ENCODE data around the gene PCBP3. TPM values are rescaled to one million over a fixed set of nuclear protein-coding genes. Genes with fewer than 3 reads are reported as not detected.

PCBP3 gene
- total RNA-seq, 1 donor from 2014 or later: 8.2 TPM

DNA sequence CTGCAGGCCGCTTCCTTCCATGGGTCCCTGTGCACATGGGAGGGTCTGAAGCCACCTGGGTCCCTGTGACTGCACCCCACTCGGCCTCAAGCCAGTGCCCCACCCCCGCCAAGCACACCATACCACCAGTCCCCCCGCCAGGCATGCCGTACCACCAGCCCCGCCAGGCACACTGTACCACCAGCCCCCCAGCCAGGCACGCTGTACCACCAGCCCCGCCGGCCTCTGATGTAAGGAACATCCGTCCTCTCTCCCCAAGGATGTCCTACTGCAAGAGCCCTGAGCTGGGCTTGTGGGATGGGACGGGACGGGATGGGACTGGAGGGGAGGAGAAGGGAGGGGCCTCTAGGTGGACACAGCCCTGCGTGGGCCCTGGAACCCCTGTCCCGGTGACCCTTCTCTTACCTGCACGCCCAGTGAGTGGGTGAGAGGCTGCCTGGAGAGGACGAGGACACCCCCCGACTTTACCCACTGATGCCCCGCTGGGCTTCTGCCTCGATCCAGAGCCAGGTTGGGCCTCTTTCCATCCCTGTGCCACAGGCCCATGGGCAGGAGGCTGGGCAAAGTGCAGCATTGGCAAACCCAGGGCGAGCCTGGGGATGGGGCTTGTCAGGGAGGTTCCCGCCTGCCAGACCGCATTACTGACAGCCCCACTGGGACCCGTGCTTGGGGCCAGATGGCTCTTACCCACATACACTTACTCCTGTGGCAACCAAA, 297.3 kb downstream of the PCBP3 start:
- Mint-ChIP-seq H3K4me3 (no peak overlapping the region), H3K27ac (no peak overlapping the region), H3K36me3 (ENCODE audit: low read depth) (no peaks in the 10 kb centered on the region), H3K9me3 (no peaks in the 10 kb centered on the region), H3K27me3 (ENCODE audit: insufficient read depth) (no peaks in the 10 kb centered on the region), H3K4me1 (ENCODE audit: low read depth) (no peaks in the 10 kb centered on the region)
- no peak for DNase-seq (ENCODE audit: low spot score)
- intact Hi-C loops (cut with micrococcal nuclease): no loop called here

DNA sequence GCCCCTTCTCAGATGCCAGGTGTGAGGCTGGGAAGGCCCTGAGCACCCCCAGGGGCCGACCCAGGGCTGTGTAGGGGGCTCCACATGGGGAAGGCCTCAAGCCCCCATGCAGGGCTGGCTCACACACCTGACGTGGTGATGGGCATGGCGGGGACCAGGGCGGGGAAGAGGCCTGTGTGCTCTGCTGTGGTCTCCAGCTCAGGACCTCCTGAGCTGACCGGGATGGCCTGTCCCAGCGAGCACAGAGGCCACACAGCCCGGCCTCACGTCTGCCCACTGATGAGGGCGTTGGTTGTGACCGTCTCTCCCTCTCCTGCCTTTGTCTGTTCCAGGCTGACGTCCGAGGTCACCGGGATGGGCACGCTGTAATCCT, 297.8 kb downstream of the PCBP3 start:
- intact Hi-C loops (cut with micrococcal nuclease): no loop called here
- H3K9me3 Mint-ChIP-seq: no peaks in the 10 kb centered on the region
- no peak for DNase-seq (ENCODE audit: low spot score)
- H3K36me3 Mint-ChIP-seq (ENCODE audit: low read depth): no peaks in the 10 kb centered on the region
- no peak overlapping the region for H3K4me3 Mint-ChIP-seq
- H3K27ac Mint-ChIP-seq: no peak overlapping the region
- no peaks in the 10 kb centered on the region for H3K27me3 Mint-ChIP-seq (ENCODE audit: insufficient read depth)
- no peaks in the 10 kb centered on the region for H3K4me1 Mint-ChIP-seq (ENCODE audit: low read depth)

DNA sequence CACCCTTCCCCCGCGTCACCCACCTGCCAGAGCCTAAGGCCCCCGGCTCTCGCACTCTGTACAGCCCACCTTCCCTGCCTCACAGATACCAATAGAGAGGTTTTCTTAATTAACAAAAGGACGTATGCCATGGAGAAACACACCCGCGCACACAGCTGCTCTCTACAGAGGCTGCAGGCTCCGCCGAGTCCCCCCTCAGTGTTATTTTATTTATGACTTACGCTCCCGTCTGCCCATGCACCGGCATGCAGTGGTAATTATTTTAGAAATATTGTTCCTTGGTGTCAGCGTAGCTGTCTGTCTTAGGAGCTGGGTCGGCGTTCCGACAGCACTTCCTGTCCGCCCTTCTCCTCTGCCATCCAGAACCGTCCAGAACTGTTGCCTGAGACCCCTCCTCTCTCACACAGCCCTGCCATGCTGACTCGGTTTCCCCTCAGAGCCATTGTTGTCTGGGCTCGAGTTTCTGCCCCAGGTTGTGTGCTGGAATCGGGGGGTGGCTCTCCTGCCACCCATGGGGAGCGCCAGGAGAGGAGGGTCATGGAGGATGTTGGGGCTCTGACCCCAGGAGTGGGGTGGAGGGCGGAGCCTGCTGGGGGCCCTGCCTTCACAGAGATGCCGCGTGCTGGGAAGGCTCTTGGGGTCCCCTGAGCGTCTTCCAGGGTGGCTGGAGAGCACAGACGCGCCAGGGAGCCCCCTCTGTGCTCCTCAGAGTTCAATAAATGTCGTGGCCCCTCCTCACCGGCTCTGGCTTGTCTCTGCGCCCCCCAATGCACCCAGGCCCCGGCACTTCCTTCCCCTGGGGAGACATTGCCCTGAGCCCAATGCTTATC, 298.4 kb downstream of the PCBP3 start:
- no peak overlapping the region for H3K4me3 Mint-ChIP-seq
- H3K4me1 Mint-ChIP-seq (ENCODE audit: low read depth): no peaks in the 10 kb centered on the region
- no peaks in the 10 kb centered on the region for H3K27me3 Mint-ChIP-seq (ENCODE audit: insufficient read depth)
- no peaks in the 10 kb centered on the region for H3K36me3 Mint-ChIP-seq (ENCODE audit: low read depth)
- intact Hi-C loops (cut with micrococcal nuclease): no loop called here
- H3K27ac Mint-ChIP-seq: no peak overlapping the region
- DNase-seq (ENCODE audit: low spot score): no peak
- H3K9me3 Mint-ChIP-seq: no peaks in the 10 kb centered on the region

DNA sequence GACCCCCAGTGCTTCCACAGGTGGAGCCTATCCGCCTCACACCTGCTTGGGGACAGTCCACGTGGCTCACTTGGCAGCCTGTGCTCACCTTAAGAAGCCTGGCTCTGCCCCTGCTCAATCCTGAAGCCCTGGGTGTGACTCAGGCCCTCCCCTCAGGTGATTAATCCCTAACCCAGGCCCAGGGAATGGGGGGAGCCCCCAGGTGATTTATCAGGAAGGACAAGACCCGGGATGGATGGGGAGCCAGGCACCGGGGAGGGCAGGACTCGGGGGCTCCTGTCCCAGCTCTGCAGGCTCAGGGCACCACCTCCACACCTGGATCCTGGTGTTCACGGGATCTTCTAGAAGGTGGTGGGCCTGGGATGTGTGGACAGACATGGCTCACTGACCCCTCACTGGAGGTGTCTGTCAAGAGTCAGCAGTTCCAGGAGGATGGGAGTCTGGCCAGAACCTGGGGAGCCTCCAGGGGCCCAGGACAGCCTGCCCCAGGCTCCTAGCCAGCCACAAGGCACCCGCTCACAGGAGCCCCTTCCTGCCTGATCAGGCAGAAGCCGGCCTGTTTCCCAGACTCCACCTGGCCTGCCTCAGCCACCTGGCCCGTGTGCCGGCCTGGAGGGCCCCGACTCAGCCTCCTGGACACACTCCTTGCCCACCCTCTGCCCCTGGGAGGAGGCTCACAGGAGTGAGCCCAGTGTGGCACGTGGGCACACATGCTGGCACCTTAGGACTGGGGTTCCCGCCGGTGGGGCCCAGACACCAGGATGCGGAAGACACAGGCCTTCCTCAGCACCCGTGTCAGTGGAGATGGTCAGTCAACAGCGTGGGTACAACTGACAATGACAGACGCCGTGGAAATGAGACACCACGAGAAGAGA, 299.5 kb downstream of the PCBP3 start:
- H3K9me3 Mint-ChIP-seq: no peaks in the 10 kb centered on the region
- no peak overlapping the region for H3K27ac Mint-ChIP-seq
- intact Hi-C loops (cut with micrococcal nuclease): no loop called here
- no peak for DNase-seq (ENCODE audit: low spot score)
- H3K4me1 Mint-ChIP-seq (ENCODE audit: low read depth): no peaks in the 10 kb centered on the region
- H3K36me3 Mint-ChIP-seq (ENCODE audit: low read depth): no peaks in the 10 kb centered on the region
- H3K4me3 Mint-ChIP-seq: no peak overlapping the region
- H3K27me3 Mint-ChIP-seq (ENCODE audit: insufficient read depth): no peaks in the 10 kb centered on the region

DNA sequence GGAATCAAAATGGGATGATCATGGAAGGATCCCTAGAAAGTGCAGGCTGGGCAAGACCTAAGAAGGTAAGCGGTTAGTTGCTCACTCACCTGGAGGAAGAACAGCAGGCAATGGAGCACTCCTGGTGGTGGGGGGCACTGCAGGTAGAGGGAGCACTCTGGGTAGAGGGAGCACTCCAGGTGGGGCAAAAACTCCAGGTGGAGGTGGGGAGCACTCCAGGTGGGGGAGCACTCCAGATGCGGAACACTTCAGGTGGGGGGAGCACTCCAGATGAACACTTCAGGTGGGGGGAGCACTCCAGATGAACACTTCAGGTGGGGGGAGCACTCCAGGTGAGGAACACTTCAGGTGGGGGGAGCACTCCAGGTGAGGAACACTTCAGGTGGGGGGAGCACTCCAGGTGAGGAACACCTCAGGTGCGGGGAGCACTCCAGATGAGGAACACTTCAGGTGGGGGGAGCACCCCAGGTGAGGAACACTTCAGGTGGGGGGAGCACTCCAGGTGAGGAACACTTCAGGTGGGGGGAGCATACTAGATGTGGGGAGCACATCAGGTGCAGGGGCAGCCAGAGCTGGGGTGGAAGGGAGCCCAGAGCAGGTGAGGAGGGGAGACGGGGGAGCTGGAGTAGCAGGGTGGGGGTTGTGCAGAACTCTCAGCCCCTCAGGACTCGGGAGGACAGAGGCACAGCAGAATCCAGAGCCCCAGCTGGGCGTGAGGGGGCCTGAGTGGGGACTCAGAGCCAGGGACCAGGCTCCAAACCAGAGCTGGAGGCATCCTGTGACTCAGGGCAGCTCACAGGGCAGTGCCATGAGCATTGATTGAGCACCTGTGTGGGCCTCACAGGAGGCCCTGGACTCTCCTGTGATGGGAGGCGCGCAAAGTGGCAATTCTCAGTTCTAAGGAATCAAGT, 300.4 kb downstream of the PCBP3 start:
- Mint-ChIP-seq H3K9me3 (no peaks in the 10 kb centered on the region), H3K4me1 (ENCODE audit: low read depth) (no peaks in the 10 kb centered on the region), H3K36me3 (ENCODE audit: low read depth) (no peaks in the 10 kb centered on the region), H3K27me3 (ENCODE audit: insufficient read depth) (no peaks in the 10 kb centered on the region), H3K27ac (no peak overlapping the region), H3K4me3 (no peak overlapping the region)
- intact Hi-C loops (cut with micrococcal nuclease): no loop called here
- no peak for DNase-seq (ENCODE audit: low spot score)

DNA sequence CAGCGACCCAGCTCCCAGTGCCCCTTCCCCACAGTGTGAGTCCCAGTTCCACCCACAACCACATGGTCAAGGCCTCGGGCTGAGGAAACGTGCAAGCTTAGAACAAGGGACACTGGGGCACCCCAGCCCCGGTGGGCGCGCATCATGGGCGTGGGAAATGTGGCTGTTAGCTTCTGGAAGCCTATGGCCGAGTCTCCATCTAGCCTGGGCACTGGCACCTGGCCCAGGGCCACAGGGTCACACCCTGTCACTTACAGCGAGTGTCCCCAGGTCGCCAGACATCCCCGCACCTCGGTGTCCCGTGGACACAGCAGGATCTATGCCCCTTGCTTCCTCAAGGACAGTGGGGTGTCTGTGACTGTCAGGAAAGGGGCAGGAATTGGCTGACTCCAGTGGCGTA, 301.1 kb downstream of the PCBP3 start:
- no peak overlapping the region for H3K4me3 Mint-ChIP-seq
- intact Hi-C loops (cut with micrococcal nuclease): no loop called here
- H3K4me1 Mint-ChIP-seq (ENCODE audit: low read depth): no peaks in the 10 kb centered on the region
- no peaks in the 10 kb centered on the region for H3K9me3 Mint-ChIP-seq
- H3K36me3 Mint-ChIP-seq (ENCODE audit: low read depth): no peaks in the 10 kb centered on the region
- no peak for DNase-seq (ENCODE audit: low spot score)
- no peaks in the 10 kb centered on the region for H3K27me3 Mint-ChIP-seq (ENCODE audit: insufficient read depth)
- H3K27ac Mint-ChIP-seq: no peak overlapping the region

DNA sequence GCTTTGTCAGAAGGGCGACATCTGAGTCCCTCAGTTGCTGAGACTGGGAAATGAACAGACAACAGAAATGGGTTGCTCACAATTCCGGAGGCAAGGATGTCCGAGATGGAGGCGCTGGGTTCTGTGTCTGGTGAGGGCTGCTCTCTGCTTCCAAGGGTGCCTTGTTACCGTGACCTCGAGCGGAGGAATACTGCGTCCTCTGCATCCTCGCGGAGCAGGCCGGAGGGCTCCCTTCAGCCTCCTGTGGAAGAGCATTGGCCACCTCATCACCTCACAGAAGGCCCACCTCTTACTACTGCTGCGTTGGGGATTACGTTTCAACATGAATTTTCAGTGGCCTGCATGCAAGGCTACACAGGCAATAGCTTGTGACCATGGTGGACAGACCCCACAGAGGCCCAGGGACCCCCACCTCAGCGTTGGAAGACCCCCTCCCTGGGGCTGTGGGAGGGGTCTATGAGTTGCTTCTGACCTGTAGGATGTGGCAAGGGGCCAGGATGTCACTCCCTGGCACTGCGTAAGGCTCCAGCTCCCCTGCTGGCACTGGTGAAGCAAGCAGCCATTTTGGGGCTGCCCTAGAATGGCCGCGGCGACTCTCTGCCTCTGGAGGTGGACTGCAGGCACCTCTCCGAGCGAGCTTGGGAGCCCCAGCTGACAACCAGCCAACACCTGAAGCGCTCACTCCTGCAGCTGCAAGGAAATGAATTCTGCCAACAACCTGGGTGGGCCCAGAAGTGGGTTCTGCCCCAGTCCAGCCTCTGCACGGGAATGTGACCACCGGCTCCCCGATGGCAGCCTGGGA, 301.7 kb downstream of the PCBP3 start:
- intact Hi-C loops (cut with micrococcal nuclease): no loop called here
- Mint-ChIP-seq H3K36me3 (ENCODE audit: low read depth) (no peaks in the 10 kb centered on the region), H3K4me3 (no peak overlapping the region), H3K27me3 (ENCODE audit: insufficient read depth) (no peaks in the 10 kb centered on the region), H3K4me1 (ENCODE audit: low read depth) (no peaks in the 10 kb centered on the region), H3K27ac (no peak overlapping the region), H3K9me3 (no peaks in the 10 kb centered on the region)
- no peak for DNase-seq (ENCODE audit: low spot score)

DNA sequence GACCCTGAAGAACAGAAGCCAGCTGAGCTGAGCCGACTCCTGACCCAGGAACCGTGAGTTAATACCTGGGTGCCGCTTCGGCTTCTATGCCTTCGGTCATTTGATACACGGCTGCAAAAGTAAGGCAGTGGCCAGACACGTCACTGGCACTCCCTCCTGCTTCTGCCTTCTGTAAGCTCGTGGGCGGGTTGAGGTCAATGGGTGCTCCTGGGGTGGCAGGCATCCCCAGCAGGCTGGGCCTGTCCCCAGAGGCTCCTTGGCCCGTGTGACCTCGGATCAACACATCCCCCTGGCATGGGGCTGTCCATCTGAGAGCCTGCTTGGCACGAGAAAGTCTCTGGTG, 302.3 kb downstream of the PCBP3 start:
- no peaks in the 10 kb centered on the region for H3K4me1 Mint-ChIP-seq (ENCODE audit: low read depth)
- no peaks in the 10 kb centered on the region for H3K36me3 Mint-ChIP-seq (ENCODE audit: low read depth)
- intact Hi-C loops (cut with micrococcal nuclease): no loop called here
- H3K4me3 Mint-ChIP-seq: no peak overlapping the region
- no peaks in the 10 kb centered on the region for H3K27me3 Mint-ChIP-seq (ENCODE audit: insufficient read depth)
- DNase-seq (ENCODE audit: low spot score): no peak
- H3K9me3 Mint-ChIP-seq: no peaks in the 10 kb centered on the region
- no peak overlapping the region for H3K27ac Mint-ChIP-seq

DNA sequence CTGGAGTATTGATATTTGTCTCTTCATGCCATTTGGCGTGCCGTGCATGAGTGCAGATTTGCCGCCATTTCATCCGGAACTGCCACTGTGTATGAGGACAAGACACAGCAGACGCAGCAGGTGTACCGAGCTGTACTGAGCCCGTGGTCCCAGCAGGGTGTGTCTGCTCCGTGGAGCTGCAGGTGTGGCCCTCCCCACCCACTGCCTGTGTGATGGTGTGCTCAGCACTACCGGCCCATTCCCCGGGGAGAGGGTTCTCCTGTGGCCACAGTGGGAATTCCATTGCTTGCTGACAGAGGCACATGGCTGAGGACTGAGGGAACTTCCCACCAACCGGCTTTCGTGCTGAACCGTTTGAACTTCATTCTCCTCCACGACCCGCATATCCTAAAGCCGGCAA, 303.8 kb downstream of the PCBP3 start:
- Mint-ChIP-seq H3K4me1 (ENCODE audit: low read depth) (no peaks in the 10 kb centered on the region), H3K9me3 (no peaks in the 10 kb centered on the region), H3K27me3 (ENCODE audit: insufficient read depth) (no peaks in the 10 kb centered on the region), H3K4me3 (no peak overlapping the region), H3K36me3 (ENCODE audit: low read depth) (no peaks in the 10 kb centered on the region), H3K27ac (no peak overlapping the region)
- intact Hi-C loops (cut with micrococcal nuclease): no loop called here
- no peak for DNase-seq (ENCODE audit: low spot score)

DNA sequence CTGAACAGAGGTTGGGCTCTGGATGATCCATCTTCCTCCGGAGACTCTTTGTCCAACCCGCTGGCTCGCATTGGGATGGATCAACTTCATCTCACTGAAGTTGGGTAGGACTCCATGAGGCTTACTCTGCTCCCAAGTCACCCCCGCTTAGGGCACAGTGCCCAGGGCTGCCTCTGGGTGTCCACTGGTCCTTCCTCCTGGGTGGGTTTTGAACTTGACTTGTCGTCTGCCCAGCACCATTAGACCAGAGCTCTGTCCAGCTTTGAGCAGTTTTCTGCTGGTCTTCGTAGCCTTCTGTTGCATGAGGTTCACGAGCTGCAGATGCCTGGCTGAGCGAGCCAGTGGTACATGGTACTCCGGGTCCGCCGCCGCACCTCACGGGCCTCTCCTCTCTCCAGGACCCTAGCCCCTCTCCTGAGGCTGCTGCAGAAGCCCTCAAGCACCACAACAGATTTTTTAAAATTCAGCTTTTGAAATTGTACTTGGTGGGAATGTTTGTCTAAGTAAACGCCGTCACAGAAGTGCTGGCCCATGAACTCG, 304.3 kb downstream of the PCBP3 start:
- intact Hi-C loops (cut with micrococcal nuclease): no loop called here
- Mint-ChIP-seq H3K4me3 (no peak overlapping the region), H3K4me1 (ENCODE audit: low read depth) (no peaks in the 10 kb centered on the region), H3K27ac (no peak overlapping the region), H3K9me3 (no peaks in the 10 kb centered on the region), H3K27me3 (ENCODE audit: insufficient read depth) (peaks cover 3% of the 10 kb centered on the region), H3K36me3 (ENCODE audit: low read depth) (no peaks in the 10 kb centered on the region)
- no peak for DNase-seq (ENCODE audit: low spot score)

DNA sequence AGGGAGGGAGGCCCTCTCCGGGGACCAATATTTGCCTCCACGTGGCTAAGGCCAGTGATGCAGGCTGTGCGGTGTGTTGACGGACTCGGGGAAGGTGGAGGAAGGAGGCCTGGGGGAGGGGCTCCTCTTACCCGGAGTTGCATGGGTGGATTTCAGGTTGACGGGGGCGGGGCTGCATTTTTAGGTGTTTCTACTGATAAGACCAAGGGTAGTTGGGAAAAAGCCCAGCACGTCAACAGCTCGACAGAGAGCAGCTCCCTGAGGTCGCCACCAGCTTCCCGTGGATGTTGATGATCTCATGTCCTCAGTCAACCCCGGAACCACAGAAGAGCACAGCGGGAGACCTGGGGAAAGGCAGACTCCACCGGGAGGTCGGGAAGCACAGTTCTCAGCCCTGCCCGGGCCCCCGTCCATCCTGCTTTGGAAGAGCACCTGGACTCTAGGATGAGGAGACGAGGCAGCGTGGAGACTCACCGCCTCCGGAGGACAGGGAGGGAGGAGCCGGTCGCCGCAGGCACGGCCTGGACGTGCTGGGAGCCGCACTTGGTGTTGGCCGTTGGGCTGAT, 305.1 kb downstream of the PCBP3 start:
- H3K27me3 Mint-ChIP-seq (ENCODE audit: insufficient read depth): peaks cover 3% of the 10 kb centered on the region

More for the DNA sequence above, 305.1 kb downstream of the PCBP3 start:
- Mint-ChIP-seq H3K4me1 (ENCODE audit: low read depth) (no peaks in the 10 kb centered on the region), H3K27ac (no peak overlapping the region), H3K36me3 (ENCODE audit: low read depth) (no peaks in the 10 kb centered on the region), H3K9me3 (no peaks in the 10 kb centered on the region), H3K4me3 (no peak overlapping the region)
- DNase-seq (ENCODE audit: low spot score): no peak
- intact Hi-C loops (cut with micrococcal nuclease): no loop called here

Data from activated T-helper 1 cell treated with anti-CD3 and anti-CD28 coated beads, Interleukin-12 subunit alpha, Interleukin-12 subunit beta, Interleukin-2, Interleukin-4 antibody, amounts not matched to agents 30 ng/mL and 10 ng/mL and 1 ng/mL, durations not matched to agents 14 hours and 24 hours and 36 hours (primary cell).